ENCODE results near the gene USF3. TPM values are rescaled to one million over a fixed set of nuclear protein-coding genes. Genes with fewer than 3 reads are reported as not detected.

USF3 gene
- total and polyA plus RNA-seq, 4 donors = 4.6 to 16.0 (median 11.4) TPM

- 94% methylated on average over 2 of the region's 2 CpGs for WGBS
These were observed 68.1 kb downstream of the USF3 start for GRCh38 chr3:113628316-113628715.

More at GRCh38 chr3:113628316-113628715, 68.1 kb downstream of the USF3 start:
- H3K9ac ChIP-seq (ENCODE audit: low read depth in 1 of 2, low read length in 2 of 2) = no peak overlapping the region
- no peaks in the 10 kb centered on the region for H3K27me3 ChIP-seq (ENCODE audit: control insufficient read depth in 4 of 4, insufficient read depth in 4 of 4, low read length in 3 of 4)
- peaks cover 0 to 9% (median 4%) of the 10 kb centered on the region in 4 donors for H3K4me1 ChIP-seq (ENCODE audit: control insufficient read depth in 4 of 4, insufficient read depth in 4 of 4, low read length in 3 of 4)
- H3K4me3 ChIP-seq (ENCODE audit: low read depth in 1 of 3, low read length in 3 of 3) = no peak overlapping the region
- no peak for TF ChIP-seq HNF4A (conservative IDR thresholded peaks at IDR 0.05)
- TF ChIP-seq SP1 (IDR thresholded peaks at IDR 0.05) = no peak
- no peak for TF ChIP-seq ATF3 (IDR thresholded peaks at IDR 0.05)
- TF ChIP-seq TAF1 (conservative IDR thresholded peaks at IDR 0.05) = no peak
- no peak for TF ChIP-seq REST (IDR thresholded peaks at IDR 0.05)
- TF ChIP-seq YY1 (IDR thresholded peaks at IDR 0.05) = no peak
- no peak for TF ChIP-seq JUND (IDR thresholded peaks at IDR 0.05)
- no peak for TF ChIP-seq CTCF (IDR thresholded peaks at IDR 0.05; ENCODE audit: low read depth, low read length, missing input control)
- TF ChIP-seq NR2F2 (IDR thresholded peaks at IDR 0.05) = no peak
- TF ChIP-seq RXRA (IDR thresholded peaks at IDR 0.05) = no peak
- TF ChIP-seq FOXA2 (IDR thresholded peaks at IDR 0.05) = no peak
- TF ChIP-seq HNF4G (IDR thresholded peaks at IDR 0.05) = no peak
- TF ChIP-seq ZBTB33 (IDR thresholded peaks at IDR 0.05) = no peak
- TF ChIP-seq FOXA1 (IDR thresholded peaks at IDR 0.05) = no peak
- no peak for TF ChIP-seq GABPA (IDR thresholded peaks at IDR 0.05 in 1 of 2, conservative IDR thresholded peaks at IDR 0.05 in 1 of 2)
- TF ChIP-seq RAD21 (IDR thresholded peaks at IDR 0.05) = no peak
- no peak for TF ChIP-seq MAX (IDR thresholded peaks at IDR 0.05)
- H3K9me3 ChIP-seq (ENCODE audit: control insufficient read depth in 4 of 4, low read length in 3 of 4) = no peaks in the 10 kb centered on the region
- no peaks in the 10 kb centered on the region for H3K36me3 ChIP-seq (ENCODE audit: control insufficient read depth in 4 of 4, insufficient read depth in 3 of 4, low read depth in 1 of 4, low read length in 3 of 4)
- DNase-seq (ENCODE audit: low spot score) = no peak
- no peak overlapping the region for H3K27ac ChIP-seq (ENCODE audit: low read depth in 1 of 2, low read length in 2 of 2)

All from liver (tissue), 9 donors.